DMS53 treated with DMSO at 0.1 percent for 48 hours (cell line): ENCODE measurements around the gene LGALS8.
"Not testable (repeated sequence)": the region's sequence is repeated elsewhere in the genome, so short reads cannot be mapped to it uniquely, and the experiment has no call there.

Source experiments
- DNase-seq: peaks from one replicate; lab custom pipeline; 2025; ENCODE audit not compliant: unreplicated experiment; lab: John Stamatoyannopoulos, UW

LGALS8 gene

GRCh38 chr1:236540813-236541465 is 17.2 kb downstream of the LGALS8 start:
- DNase-seq, result no peak

- DNase-seq, result no peak
These were observed 17.9 kb downstream of the LGALS8 start for GRCh38 chr1:236541710-236542109.

GRCh38 chr1:236543065-236543669 is 19.4 kb downstream of the LGALS8 start:
- no peak for DNase-seq

- DNase-seq, result no peak
These were observed 21.9 kb downstream of the LGALS8 start for GRCh38 chr1:236545621-236546169.

GRCh38 chr1:236548452-236548851 is 24.7 kb downstream of the LGALS8 start:
- no peak for DNase-seq

GRCh38 chr1:236550961-236551851 is 27.4 kb downstream of the LGALS8 start:
- no peak for DNase-seq

GRCh38 chr1:236552096-236552495 is 28.3 kb downstream of the LGALS8 start:
- DNase-seq, result no peak

GRCh38 chr1:236552901-236553300 is 29.1 kb downstream of the LGALS8 start:
- no peak for DNase-seq

- DNase-seq, result no peak
These were observed 29.6 kb downstream of the LGALS8 start for GRCh38 chr1:236553370-236553769.

GRCh38 chr1:236556606-236557005 is 32.8 kb downstream of the LGALS8 start:
- no peak for DNase-seq

GRCh38 chr1:236558081-236558480 is 34.3 kb downstream of the LGALS8 start:
- DNase-seq, result no peak

- DNase-seq, result no peak
These were observed 35.1 kb downstream of the LGALS8 start for GRCh38 chr1:236558846-236559245.

GRCh38 chr1:236560213-236560771 is 36.5 kb downstream of the LGALS8 start:
- no peak for DNase-seq

- no peak for DNase-seq
These were observed 38.2 kb downstream of the LGALS8 start for GRCh38 chr1:236561976-236562375.

- DNase-seq, result no peak
These were observed 41.7 kb downstream of the LGALS8 start for GRCh38 chr1:236565530-236565929.

- no peak for DNase-seq
These were observed 44.6 kb downstream of the LGALS8 start for GRCh38 chr1:236568285-236568894.

- DNase-seq, result no peak
These were observed 51.7 kb downstream of the LGALS8 start for GRCh38 chr1:236575523-236575922.

GRCh38 chr1:236576004-236576403 is 52.2 kb downstream of the LGALS8 start:
- DNase-seq, result no peak

- DNase-seq, result not testable (repeated sequence)
These were observed 53.3 kb downstream of the LGALS8 start for GRCh38 chr1:236577041-236577440.

- DNase-seq, result no peak
These were observed 54.9 kb downstream of the LGALS8 start for GRCh38 chr1:236578661-236579060.

- DNase-seq, result not testable (repeated sequence)
These were observed 56.6 kb downstream of the LGALS8 start for GRCh38 chr1:236580404-236580803.
